Upper lobe of left lung (tissue), 6 donors: Measurements from ENCODE around the gene MTA2. TPM values are rescaled to one million over a fixed set of nuclear protein-coding genes. Genes with fewer than 3 reads are reported as not detected.

Experiments used
- ATAC-seq, 2 donors: fragments of 200-7000 bp; cut with Tn5 transposase; one replicate each; pipeline ENCODE4 v1.9.1; 2022; ENCODE audit warnings: mild to moderate bottlenecking in 2 of 2, moderate library complexity in 2 of 2; ENCODE audit not compliant: low FRiP score in 2 of 2
- DNase-seq, 2 donors: peaks; one replicate each; pipeline ENCODE4 v3.0.0-alpha.2; 2019 to 2020
- H3K27ac ChIP-seq, 4 donors: fragments of 200-600 bp; sonication (generic); one replicate each; pipeline ENCODE4 v1.5.1; 2016 to 2019
- H3K27me3 ChIP-seq, 4 donors: fragments of 200-600 bp; sonication (generic); one replicate each; pipeline ENCODE4 v1.5.1; 2017 to 2019
- H3K36me3 ChIP-seq, 4 donors: fragments of 200-600 bp; sonication (generic); one replicate each; pipeline ENCODE4 v1.5.1; 2016 to 2019
- H3K4me1 ChIP-seq, 4 donors: fragments of 200-600 bp; sonication (generic); one replicate each; pipeline ENCODE4 v1.5.1; 2018 to 2019
- H3K4me3 ChIP-seq, 4 donors: fragments of 200-600 bp; sonication (generic); one replicate each; pipeline ENCODE4 v1.5.1; 2017 to 2019; ENCODE audit warnings: mild to moderate bottlenecking in 2 of 4, moderate library complexity in 1 of 4
- H3K9me3 ChIP-seq, 4 donors: fragments of 200-600 bp; sonication (generic); one replicate each; pipeline ENCODE4 v1.5.1; 2018 to 2019
- EP300 ChIP-seq, 4 donors: sonication (generic); formaldehyde crosslinking; IDR thresholded peaks; one replicate each; pipeline ENCODE4 v1.5.1; 2017; ENCODE audit warnings: antibody characterized with exemption in 4 of 4, control low read depth in 2 of 4
- POLR2A ChIP-seq, 4 donors: fragments of 450-650 bp; IDR thresholded peaks; one replicate each; pipeline ENCODE4 v1.5.1; 2016 to 2017; ENCODE audit warnings: antibody characterized with exemption in 4 of 4, mild to moderate bottlenecking in 2 of 4
- POLR2AphosphoS5 ChIP-seq, 2 donors: sonication (generic); formaldehyde crosslinking; IDR thresholded peaks; one replicate each; pipeline ENCODE4 v1.5.1; 2017; ENCODE audit warnings: antibody characterized with exemption in 2 of 2
- WGBS, 2 donors: methylation state at CpG; one replicate each; pipeline ENCODE4 v1.1.5; 2017 to 2018; 5-methylcytosine and 5-hydroxymethylcytosine counted together
- total RNA-seq, 6 donors: library from RNA; depleted of rRNA in 4 of 6; stranded (reverse); fragments of >200 nt in 4 of 6; gene quantifications; one replicate each; pipeline versions ENCODE4 v1.1.0 to v1.2.1, GENCODE V29; 2016 to 2021
- TF ChIP-seq, protein P1 (sequence below), 6 experiments: fragments of 450-650 bp in 4 of 6; fragments of 200-600 bp in 2 of 6; sonication (generic) in 2 of 6; IDR thresholded peaks; one replicate each; pipeline ENCODE4 v1.5.1; 2016 to 2019; ENCODE audit warnings: antibody characterized with exemption in 6 of 6
- donor health status: DM: no; HTN: no; CAD: no; lungs with moderate emphysema.
- donor health status: DM: no; HTN: yes; CAD: no; lungs with severe emphysema.

The MTA2 gene
- total RNA-seq, 6 donors from 2014 or later = 57.6 to 88.0 (median 69.8) TPM

DNA sequence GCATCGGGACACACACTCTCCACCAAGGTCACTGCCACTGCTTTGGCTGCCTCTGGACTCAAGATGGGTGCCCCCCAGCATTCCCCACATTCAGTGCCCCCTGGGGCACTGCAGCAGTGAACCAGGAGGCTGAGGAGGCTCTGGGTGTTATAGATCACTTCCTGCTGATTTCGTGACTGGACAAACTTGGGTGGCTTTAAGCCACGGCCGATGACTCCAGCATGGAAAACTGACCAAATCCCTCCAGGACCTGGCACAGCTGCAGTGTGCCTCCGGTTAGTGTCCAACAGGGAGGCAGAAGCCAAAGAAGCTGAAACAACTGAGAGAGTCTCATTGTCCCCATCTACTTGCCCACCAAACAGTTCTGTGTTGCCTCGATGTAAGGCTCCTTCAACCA lies 45.9 kb upstream of the MTA2 start:
- Histone ChIP-seq H3K9me3 (no peaks in the 10 kb centered on the region), H3K36me3 (peaks cover 6 to 46% (median 37%) of the 10 kb centered on the region in 4 donors), H3K4me3 (no peak overlapping the region), H3K27ac (peak overlapping the region in 1 of 4 donors; percentile 26), H3K4me1 (peaks cover 29 to 55% (median 34%) of the 10 kb centered on the region in 4 donors), H3K27me3 (no peaks in the 10 kb centered on the region)
- TF ChIP-seq POLR2A (IDR thresholded peaks at IDR 0.05) (no peak), EP300 (IDR thresholded peaks at IDR 0.05) (no peak), POLR2AphosphoS5 (IDR thresholded peaks at IDR 0.05) (no peak)
- TF ChIP-seq, protein P1, sequence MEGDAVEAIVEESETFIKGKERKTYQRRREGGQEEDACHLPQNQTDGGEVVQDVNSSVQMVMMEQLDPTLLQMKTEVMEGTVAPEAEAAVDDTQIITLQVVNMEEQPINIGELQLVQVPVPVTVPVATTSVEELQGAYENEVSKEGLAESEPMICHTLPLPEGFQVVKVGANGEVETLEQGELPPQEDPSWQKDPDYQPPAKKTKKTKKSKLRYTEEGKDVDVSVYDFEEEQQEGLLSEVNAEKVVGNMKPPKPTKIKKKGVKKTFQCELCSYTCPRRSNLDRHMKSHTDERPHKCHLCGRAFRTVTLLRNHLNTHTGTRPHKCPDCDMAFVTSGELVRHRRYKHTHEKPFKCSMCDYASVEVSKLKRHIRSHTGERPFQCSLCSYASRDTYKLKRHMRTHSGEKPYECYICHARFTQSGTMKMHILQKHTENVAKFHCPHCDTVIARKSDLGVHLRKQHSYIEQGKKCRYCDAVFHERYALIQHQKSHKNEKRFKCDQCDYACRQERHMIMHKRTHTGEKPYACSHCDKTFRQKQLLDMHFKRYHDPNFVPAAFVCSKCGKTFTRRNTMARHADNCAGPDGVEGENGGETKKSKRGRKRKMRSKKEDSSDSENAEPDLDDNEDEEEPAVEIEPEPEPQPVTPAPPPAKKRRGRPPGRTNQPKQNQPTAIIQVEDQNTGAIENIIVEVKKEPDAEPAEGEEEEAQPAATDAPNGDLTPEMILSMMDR (IDR thresholded peaks at IDR 0.05) = no peak
- WGBS, 2 donors = 91% methylated on average over 6 of the region's 6 CpGs; no CpG with 5 or more reads in 1 of the 2 donors
- no peak for ATAC-seq
- DNase-seq = no peak

GRCh38 chr11:62646825-62647608 lies 45.4 kb upstream of the MTA2 start:
- ATAC-seq (no peak), DNase-seq (peak in 1 of 2 donors; percentile 85)
- H3K27me3 ChIP-seq = no peaks in the 10 kb centered on the region
- H3K4me1 ChIP-seq = peaks cover 25 to 49% (median 28%) of the 10 kb centered on the region in 4 donors
- peak overlapping the region in 3 of 4 donors; percentile 75 to 95 (median 90) for H3K4me3 ChIP-seq
- WGBS, 2 donors = 42 to 54% methylated on average over 17 to 22 of the region's 32 CpGs
- peaks cover 7 to 51% (median 37%) of the 10 kb centered on the region in 4 donors for H3K36me3 ChIP-seq
- H3K27ac ChIP-seq = peak overlapping the region; percentile 26 to 98 (median 74)
- TF ChIP-seq POLR2AphosphoS5 (IDR thresholded peaks at IDR 0.05) (no peak), POLR2A (IDR thresholded peaks at IDR 0.05) (no peak), EP300 (IDR thresholded peaks at IDR 0.05) (no peak)
- TF ChIP-seq, protein P1 (IDR thresholded peaks at IDR 0.05) = no peak
- no peaks in the 10 kb centered on the region for H3K9me3 ChIP-seq

- Histone ChIP-seq H3K9me3 (no peaks in the 10 kb centered on the region), H3K27me3 (no peaks in the 10 kb centered on the region), H3K27ac (peak within 1 kb of the TSS; percentile 89 to 98 (median 96)), H3K4me3 (peak within 1 kb of the TSS; percentile 75 to 99 (median 92)), H3K4me1 (peaks cover 17 to 40% (median 21%) of the 10 kb centered on the region in 4 donors), H3K36me3 (peaks cover 7 to 51% (median 37%) of the 10 kb centered on the region in 4 donors)
- ATAC-seq (peak; percentile 98 to 99), DNase-seq (peak; percentile 98 to 99)
- TF ChIP-seq POLR2A (IDR thresholded peaks at IDR 0.05) (peak in 2 of 4 donors; percentile 86 to 87), EP300 (IDR thresholded peaks at IDR 0.05) (no peak), POLR2AphosphoS5 (IDR thresholded peaks at IDR 0.05) (peak; percentile 93 to 95)
- TF ChIP-seq, protein P1 (IDR thresholded peaks at IDR 0.05) = peak in 2 of 6 experiments; percentile 16 to 18
- WGBS, 2 donors = 0% methylated on average over 22 to 70 of the region's 73 CpGs
Measured at GRCh38 chr11:62645946-62646824, 44.5 kb upstream of the MTA2 start, which contains the start of gene GANAB. TSS of gene GANAB (minus strand) at chr11:62646613. CDS start at chr11:62646599, 14 bp downstream.

GRCh38 chr11:62645671-62645945 lies 43.9 kb upstream of the MTA2 start:
- peaks cover 7 to 51% (median 37%) of the 10 kb centered on the region in 4 donors for H3K36me3 ChIP-seq
- TF ChIP-seq POLR2AphosphoS5 (IDR thresholded peaks at IDR 0.05) (no peak), POLR2A (IDR thresholded peaks at IDR 0.05) (no peak), EP300 (IDR thresholded peaks at IDR 0.05) (no peak)
- TF ChIP-seq, protein P1 (IDR thresholded peaks at IDR 0.05) = no peak
- H3K27ac ChIP-seq = peak overlapping the region; percentile 89 to 98 (median 96)
- DNase-seq = no peak
- H3K9me3 ChIP-seq = no peaks in the 10 kb centered on the region
- ATAC-seq = no peak
- WGBS, 2 donors = 15 to 18% methylated on average over 10 to 11 of the region's 11 CpGs
- H3K4me3 ChIP-seq = peak overlapping the region; percentile 75 to 99 (median 92)
- H3K4me1 ChIP-seq = peaks cover 17 to 35% (median 22%) of the 10 kb centered on the region in 4 donors
- no peaks in the 10 kb centered on the region for H3K27me3 ChIP-seq
